KMS-11 (cell line): ENCODE measurements around the gene OGFOD3.
A peak's percentile ranks its signal among the peaks of the same experiment; 100 is the strongest.

ENCODE experiments used
- H2AFZ ChIP-seq: fragments of 200-600 bp; sonication (generic); 2 replicates; pipeline ENCODE4 v1.6.1; 2016; ENCODE audit warnings: antibody characterized with exemption, mixed run types, low read depth
- H3K27ac ChIP-seq: fragments of 200-600 bp; sonication (generic); 2 replicates; pipeline ENCODE4 v1.6.1; 2016; ENCODE audit warnings: mild to moderate bottlenecking, mixed run types
- H3K27me3 ChIP-seq: fragments of 200-600 bp; sonication (generic); 2 replicates; pipeline ENCODE4 v1.6.1; 2017; ENCODE audit warnings: mild to moderate bottlenecking, low read depth, mixed run types, moderate library complexity; ENCODE audit not compliant: insufficient read depth
- H3K36me3 ChIP-seq: fragments of 200-600 bp; sonication (generic); 2 replicates; pipeline ENCODE4 v1.6.1; 2017; ENCODE audit warnings: mild to moderate bottlenecking, mixed run types; ENCODE audit not compliant: insufficient read depth
- H3K4me1 ChIP-seq: fragments of 200-600 bp; sonication (generic); 2 replicates; pipeline ENCODE4 v1.6.1; 2016; ENCODE audit warnings: mild to moderate bottlenecking, low read depth, mixed run types; ENCODE audit not compliant: poor library complexity, severe bottlenecking
- H3K4me2 ChIP-seq: fragments of 200-600 bp; sonication (generic); 2 replicates; pipeline ENCODE4 v1.7.0; 2016; ENCODE audit warnings: mild to moderate bottlenecking, mixed run types
- H3K4me3 ChIP-seq: fragments of 200-600 bp; sonication (generic); IDR thresholded peaks from 2 replicates; pipeline ENCODE4 v1.6.1; 2017; ENCODE audit warnings: low read depth, low read length, mixed read lengths; ENCODE audit not compliant: insufficient read depth
- H3K79me2 ChIP-seq: fragments of 200-600 bp; sonication (generic); 2 replicates; pipeline ENCODE4 v1.6.1; 2016; ENCODE audit warnings: low read depth, mixed run types; ENCODE audit not compliant: insufficient read depth
- H3K9ac ChIP-seq: fragments of 200-600 bp; sonication (generic); 2 replicates; pipeline ENCODE4 v1.6.1; 2016; ENCODE audit warnings: mild to moderate bottlenecking, mixed run types
- H4K20me1 ChIP-seq: fragments of 200-600 bp; sonication (generic); 2 replicates; pipeline ENCODE4 v1.6.1; 2016; ENCODE audit warnings: mild to moderate bottlenecking, mixed run types; ENCODE audit not compliant: insufficient read depth
- CTCF ChIP-seq: fragments of 200-600 bp; sonication (generic); conservative IDR thresholded peaks from 2 replicates; pipeline ENCODE4 v1.6.1; 2017; ENCODE audit warnings: low read depth, mild to moderate bottlenecking, antibody characterized with exemption, low read length, moderate library complexity, mixed read lengths

Gene OGFOD3

GRCh38 chr17:82367724-82368524, 50.5 kb downstream of the OGFOD3 start:
- no peak for TF ChIP-seq CTCF
- Histone ChIP-seq H3K27me3 (no peaks in the 10 kb centered on the region), H3K36me3 (no peaks in the 10 kb centered on the region), H3K4me3 (no peak overlapping the region), H3K4me1 (peaks cover 61% of the 10 kb centered on the region), H4K20me1 (no peaks in the 10 kb centered on the region), H3K79me2 (no peaks in the 10 kb centered on the region), H2AFZ (no peak overlapping the region), H3K9ac (no peak overlapping the region), H3K4me2 (no peak overlapping the region), H3K27ac (no peak overlapping the region)

- Histone ChIP-seq H3K27ac (no peak overlapping the region), H2AFZ (no peak overlapping the region), H3K27me3 (no peaks in the 10 kb centered on the region), H3K4me3 (no peak overlapping the region), H3K36me3 (no peaks in the 10 kb centered on the region), H4K20me1 (no peaks in the 10 kb centered on the region), H3K79me2 (no peaks in the 10 kb centered on the region), H3K9ac (no peak overlapping the region), H3K4me2 (no peak overlapping the region), H3K4me1 (peaks cover 65% of the 10 kb centered on the region)
- TF ChIP-seq CTCF: no peak
Measured at GRCh38 chr17:82366749-82367148, 51.6 kb downstream of the OGFOD3 start.

- Histone ChIP-seq H3K4me3 (no peak overlapping the region), H3K9ac (no peak overlapping the region), H3K27ac (0 out of 2 replicates have a peak overlapping the region, but pooled peaks have one; percentile 8)
Measured at GRCh38 chr17:82365606-82366295, 52.6 kb downstream of the OGFOD3 start.

More at GRCh38 chr17:82365606-82366295, 52.6 kb downstream of the OGFOD3 start:
- Histone ChIP-seq H3K4me1 (peaks cover 59% of the 10 kb centered on the region), H4K20me1 (no peaks in the 10 kb centered on the region), H2AFZ (peak overlapping the region; percentile 28; the same call in 1 of the 2 replicates), H3K27me3 (no peaks in the 10 kb centered on the region), H3K79me2 (no peaks in the 10 kb centered on the region), H3K36me3 (no peaks in the 10 kb centered on the region), H3K4me2 (no peak overlapping the region)
- TF ChIP-seq CTCF: no peak
